ENCODE results near the gene CEBPA. TPM values are rescaled to one million over a fixed set of nuclear protein-coding genes. Genes with fewer than 3 reads are reported as not detected.

CEBPA gene
- 1 to 10 TPM in 1 of 2 donors, under 1 TPM in 1; 0.82 to 1.0 TPM for total RNA-seq

DNA sequence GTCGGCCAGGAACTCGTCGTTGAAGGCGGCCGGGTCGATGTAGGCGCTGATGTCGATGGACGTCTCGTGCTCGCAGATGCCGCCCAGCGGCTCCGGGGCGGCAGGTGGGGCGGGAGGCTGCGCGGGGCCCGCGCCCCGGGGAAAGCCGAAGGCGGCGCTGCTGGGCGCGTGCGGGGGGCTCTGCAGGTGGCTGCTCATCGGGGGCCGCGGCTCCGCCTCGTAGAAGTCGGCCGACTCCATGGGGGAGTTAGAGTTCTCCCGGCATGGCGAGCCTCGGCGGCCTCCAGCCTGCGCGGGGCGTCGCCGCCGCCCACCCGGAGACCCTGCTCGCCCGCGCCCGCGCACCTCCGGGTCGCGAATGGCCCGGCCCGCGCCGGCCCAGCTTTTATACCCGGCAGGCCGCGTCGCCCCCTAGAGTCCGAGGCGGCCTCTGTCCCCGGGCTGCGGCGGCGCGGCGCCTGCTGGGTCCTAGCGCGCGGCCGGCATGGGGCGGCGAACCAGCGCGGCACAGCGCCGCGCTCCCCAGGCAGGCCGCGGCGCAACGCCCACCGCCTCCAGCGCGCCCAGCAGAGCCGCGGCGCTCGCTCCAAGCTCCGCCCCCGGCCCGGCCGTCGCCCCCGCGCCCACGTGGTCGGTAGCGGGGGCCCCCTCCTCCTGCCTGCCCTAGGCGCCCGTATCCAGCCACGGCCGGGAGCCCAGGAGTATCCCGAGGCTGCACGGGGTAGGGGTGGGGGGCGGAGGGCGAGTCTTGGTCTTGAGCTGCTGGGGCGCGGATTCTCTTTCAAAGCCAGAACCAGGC is at the start of gene CEBPA:
CEBPA (minus strand) TSS at position 360 of the 799 bp plus-strand sequence; CDS start at position 240, 120 bp downstream.
- H3K27ac Mint-ChIP-seq: no peak within 1 kb of the TSS
- peaks cover 40% of the 10 kb centered on the region for H3K27me3 Mint-ChIP-seq (ENCODE audit: low read depth)
- H3K9me3 Mint-ChIP-seq: no peaks in the 10 kb centered on the region
- peak; percentile 94 to 96 for ATAC-seq (replicated peaks in 1 of 2)
- H3K36me3 Mint-ChIP-seq (ENCODE audit: insufficient read depth in 2 of 2): no peaks in the 10 kb centered on the region
- H3K4me1 Mint-ChIP-seq (ENCODE audit: low read depth): no peaks in the 10 kb centered on the region
- peak within 1 kb of the TSS; percentile 80 for H3K4me3 Mint-ChIP-seq
- DNase-seq: peak; percentile 75 to 83

DNA sequence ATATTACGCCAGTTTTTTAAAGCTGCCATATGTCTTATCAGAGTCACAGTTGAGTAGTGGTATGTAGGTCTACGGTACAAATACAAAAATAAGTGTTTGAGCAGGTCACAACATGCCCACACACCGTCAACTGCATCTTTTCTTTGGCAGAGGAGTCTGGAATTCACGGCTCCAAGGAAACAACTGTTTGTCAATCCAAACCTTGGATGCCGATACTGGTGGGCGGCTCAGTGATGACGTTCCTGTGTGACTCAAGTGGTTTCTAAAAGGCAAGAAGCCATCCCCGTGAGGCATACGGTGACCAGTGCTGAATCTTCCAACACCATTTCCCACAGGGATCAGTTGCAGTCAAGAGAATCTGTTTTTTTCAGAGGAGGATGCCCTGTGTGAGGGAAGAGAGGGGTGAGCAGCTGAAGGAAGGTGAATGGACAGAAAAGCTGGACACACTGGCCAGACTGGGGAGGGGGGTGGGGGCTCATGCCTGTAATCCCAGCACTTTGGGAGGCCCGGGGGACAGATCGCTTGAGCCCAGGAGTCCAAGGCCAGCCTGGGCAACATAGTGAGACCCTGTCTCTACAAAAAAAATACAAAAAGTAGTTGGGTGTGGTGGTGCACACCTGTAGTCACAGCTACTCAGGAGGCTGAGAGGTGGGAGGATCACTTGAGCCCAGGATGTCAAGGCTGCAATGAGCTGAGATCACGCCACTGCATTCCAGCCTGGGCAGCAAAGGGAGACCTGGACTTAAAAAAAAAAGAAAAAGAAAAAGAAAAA is 48.4 kb upstream of the CEBPA start:
- H3K4me1 Mint-ChIP-seq (ENCODE audit: low read depth): no peaks in the 10 kb centered on the region
- H3K36me3 Mint-ChIP-seq (ENCODE audit: insufficient read depth in 2 of 2): no peaks in the 10 kb centered on the region
- peaks cover 14% of the 10 kb centered on the region for H3K27me3 Mint-ChIP-seq (ENCODE audit: low read depth)
- peaks cover 3% of the 10 kb centered on the region in 2 donors for H3K9me3 Mint-ChIP-seq
- no peak overlapping the region for H3K4me3 Mint-ChIP-seq
- H3K27ac Mint-ChIP-seq: no peak overlapping the region
- no peak for ATAC-seq (replicated peaks in 1 of 2)
- DNase-seq: no peak

DNA sequence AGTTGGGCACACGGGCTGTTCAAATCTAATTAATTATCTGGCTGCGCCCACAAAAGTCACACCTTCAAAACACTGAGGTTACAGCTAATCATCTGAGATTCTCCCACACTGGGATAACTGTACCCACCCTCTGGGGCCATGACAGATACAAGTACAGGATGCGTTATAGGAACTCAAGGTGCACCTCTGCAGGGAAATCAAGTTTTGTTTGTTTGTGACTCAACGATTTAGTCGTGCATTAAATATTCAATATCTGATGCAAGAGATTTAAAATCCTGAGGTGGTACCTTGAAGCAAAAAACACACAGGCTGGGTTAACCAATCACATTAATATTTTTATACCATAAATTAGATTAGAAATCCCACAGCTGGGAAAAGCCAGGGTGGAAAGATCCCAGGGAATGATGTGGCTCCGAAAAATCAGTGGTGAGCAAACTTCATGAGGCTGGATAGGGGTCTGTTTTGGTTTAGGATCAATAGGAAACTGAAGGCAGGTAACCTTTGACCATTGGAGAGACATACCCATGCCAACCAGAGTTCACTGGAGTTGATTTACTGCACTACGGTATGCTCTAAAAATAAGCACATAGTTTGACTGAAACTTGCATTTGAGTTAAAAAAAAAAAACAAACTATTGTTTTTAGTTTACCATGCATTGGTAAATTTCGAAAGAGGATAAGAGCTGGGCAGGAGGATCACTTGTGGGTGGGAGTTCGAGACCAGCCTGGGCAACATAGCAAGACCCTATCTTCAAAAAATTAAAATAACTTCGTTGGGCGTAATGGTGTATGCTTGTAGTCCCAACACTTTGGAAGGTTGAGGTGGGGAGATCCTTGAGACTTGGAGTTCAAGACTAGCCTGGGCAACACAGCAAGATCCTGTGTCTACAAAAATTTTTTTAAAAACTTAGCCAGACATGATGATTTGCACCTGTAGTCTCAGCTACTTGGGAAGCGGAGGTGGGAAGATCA is 47.3 kb upstream of the CEBPA start:
- DNase-seq: no peak
- ATAC-seq (replicated peaks in 1 of 2): no peak
- Mint-ChIP-seq H3K4me3 (no peak overlapping the region), H3K9me3 (no peaks in the 10 kb centered on the region), H3K4me1 (ENCODE audit: low read depth) (no peaks in the 10 kb centered on the region), H3K27me3 (ENCODE audit: low read depth) (peaks cover 20% of the 10 kb centered on the region), H3K27ac (no peak overlapping the region), H3K36me3 (ENCODE audit: insufficient read depth in 2 of 2) (no peaks in the 10 kb centered on the region)

DNA sequence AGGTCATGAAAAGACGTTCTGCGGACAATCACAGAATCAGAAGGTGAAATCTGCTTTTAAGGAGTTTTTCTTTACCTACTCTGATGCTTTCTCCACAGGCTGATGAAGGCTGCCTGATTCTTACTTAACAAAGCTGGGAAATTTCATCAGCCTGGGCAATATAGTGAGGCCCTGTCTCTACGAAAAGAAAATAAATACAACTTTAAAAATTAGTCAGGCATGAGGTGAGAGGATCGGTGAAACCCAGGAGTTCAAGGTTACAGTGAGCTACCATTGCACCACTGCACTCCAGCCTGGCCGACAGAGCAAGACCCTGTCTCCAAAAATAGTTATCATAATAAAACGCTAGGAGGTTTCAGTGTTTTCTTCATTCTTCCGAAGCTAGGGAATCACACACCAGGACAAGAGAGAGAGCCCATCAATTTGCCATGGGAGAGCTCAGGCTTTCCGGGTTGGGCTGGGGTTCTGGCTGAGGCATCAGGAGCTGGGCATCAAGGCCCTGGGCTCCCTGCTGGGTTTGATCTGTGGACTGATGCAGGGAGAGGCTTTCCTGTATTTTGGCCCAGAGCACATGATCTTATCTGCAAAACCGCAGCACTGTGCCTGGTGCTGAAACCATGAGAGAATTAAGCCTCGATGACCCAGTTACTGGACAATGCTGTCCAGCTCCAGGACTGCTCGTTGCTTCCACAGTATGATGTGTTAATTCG is 46.1 kb upstream of the CEBPA start:
- no peaks in the 10 kb centered on the region for H3K36me3 Mint-ChIP-seq (ENCODE audit: insufficient read depth in 2 of 2)
- peaks cover 27% of the 10 kb centered on the region for H3K27me3 Mint-ChIP-seq (ENCODE audit: low read depth)
- no peaks in the 10 kb centered on the region for H3K4me1 Mint-ChIP-seq (ENCODE audit: low read depth)
- H3K4me3 Mint-ChIP-seq: no peak overlapping the region
- DNase-seq (no peak), ATAC-seq (replicated peaks in 1 of 2) (no peak)
- peak overlapping the region; percentile 70 for H3K27ac Mint-ChIP-seq
- no peaks in the 10 kb centered on the region for H3K9me3 Mint-ChIP-seq

DNA sequence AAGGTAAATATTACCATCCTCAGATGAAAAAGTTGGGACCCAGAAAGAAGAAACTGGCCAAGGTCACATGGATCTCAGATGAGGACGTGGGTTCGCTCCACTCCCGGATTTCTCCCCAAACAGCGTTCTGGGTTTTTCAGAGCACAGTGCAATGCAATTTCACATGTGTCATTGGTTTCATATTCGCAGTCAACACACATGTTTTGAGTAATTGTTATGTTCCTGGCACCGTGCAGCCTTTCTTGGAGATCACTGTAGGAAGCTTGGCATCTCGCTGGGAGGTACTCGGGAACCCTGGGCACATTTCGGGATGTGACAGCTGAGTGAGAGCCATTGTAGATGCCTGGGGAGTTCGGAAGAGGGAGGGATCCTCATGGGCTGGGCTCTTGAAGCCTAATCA is 45.0 kb upstream of the CEBPA start:
- Mint-ChIP-seq H3K27ac (no peak overlapping the region), H3K4me1 (ENCODE audit: low read depth) (no peaks in the 10 kb centered on the region), H3K27me3 (ENCODE audit: low read depth) (peaks cover 27% of the 10 kb centered on the region), H3K4me3 (no peak overlapping the region), H3K9me3 (no peaks in the 10 kb centered on the region), H3K36me3 (ENCODE audit: insufficient read depth in 2 of 2) (no peaks in the 10 kb centered on the region)
- no peak for DNase-seq
- ATAC-seq (replicated peaks in 1 of 2): no peak

DNA sequence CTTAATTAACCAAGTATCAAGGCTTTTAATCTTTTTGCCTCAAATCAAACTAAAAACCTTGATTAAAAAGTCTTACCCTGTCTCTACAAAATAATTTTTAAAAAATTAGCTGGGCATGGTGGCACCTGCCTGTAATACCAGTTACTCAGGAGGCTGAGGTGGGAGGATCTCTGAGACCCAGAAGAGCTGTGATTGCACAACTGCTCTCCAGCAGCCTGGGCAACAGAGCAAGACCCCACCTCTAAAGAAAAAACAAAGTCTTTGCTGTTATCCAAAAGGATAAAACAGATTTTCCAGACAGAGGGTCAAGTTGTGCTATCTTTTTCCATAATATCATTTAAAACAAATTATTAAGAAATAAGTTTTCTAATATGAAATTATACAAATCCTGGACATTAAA is 44.3 kb upstream of the CEBPA start:
- no peaks in the 10 kb centered on the region for H3K9me3 Mint-ChIP-seq
- peaks cover 28% of the 10 kb centered on the region for H3K27me3 Mint-ChIP-seq (ENCODE audit: low read depth)
- no peaks in the 10 kb centered on the region for H3K4me1 Mint-ChIP-seq (ENCODE audit: low read depth)
- no peaks in the 10 kb centered on the region for H3K36me3 Mint-ChIP-seq (ENCODE audit: insufficient read depth in 2 of 2)
- no peak overlapping the region for H3K27ac Mint-ChIP-seq
- no peak overlapping the region for H3K4me3 Mint-ChIP-seq
- no peak for DNase-seq
- no peak for ATAC-seq (replicated peaks in 1 of 2)

DNA sequence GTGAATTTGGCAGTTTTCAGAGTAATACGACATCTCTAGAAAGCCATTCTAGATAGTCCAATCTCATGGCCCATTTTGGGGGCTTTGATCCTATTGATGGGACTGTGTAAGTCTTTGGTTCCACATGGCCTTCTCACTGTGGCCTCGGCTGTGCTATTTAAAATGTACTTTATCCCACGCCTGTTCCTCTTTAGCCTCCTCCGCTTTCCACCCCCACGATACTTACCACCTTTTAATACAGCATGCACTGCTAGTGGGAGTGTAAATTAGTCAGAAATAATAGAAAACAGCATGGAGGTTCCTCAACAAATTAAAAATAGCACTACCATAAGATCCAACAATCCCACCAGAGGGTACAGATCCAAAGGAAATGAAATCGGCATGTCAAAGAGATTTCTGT is 42.8 kb upstream of the CEBPA start:
- no peak for DNase-seq
- no peak for ATAC-seq (replicated peaks in 1 of 2)
- Mint-ChIP-seq H3K27ac (no peak overlapping the region), H3K27me3 (ENCODE audit: low read depth) (peaks cover 35% of the 10 kb centered on the region), H3K9me3 (no peaks in the 10 kb centered on the region), H3K4me3 (no peak overlapping the region), H3K4me1 (ENCODE audit: low read depth) (no peaks in the 10 kb centered on the region), H3K36me3 (ENCODE audit: insufficient read depth in 2 of 2) (no peaks in the 10 kb centered on the region)

DNA sequence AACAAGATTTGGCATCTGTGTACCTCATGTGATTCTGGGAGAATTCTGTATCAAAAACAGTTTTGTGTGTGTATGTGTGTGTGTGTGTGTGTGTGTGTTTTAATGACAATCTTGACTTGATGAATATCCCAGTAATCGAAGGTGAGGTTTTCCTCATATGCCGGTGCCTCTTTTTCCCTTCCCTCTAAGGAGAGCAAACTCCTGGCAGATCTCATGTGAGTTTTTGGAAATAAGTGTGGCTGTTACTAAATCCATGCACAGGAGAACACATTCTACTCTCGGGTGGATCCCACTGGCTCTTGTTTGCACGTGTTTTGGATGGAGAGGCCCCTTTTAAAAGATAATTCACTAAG is 42.2 kb upstream of the CEBPA start:
- DNase-seq (no peak), ATAC-seq (replicated peaks in 1 of 2) (no peak)
- H3K36me3 Mint-ChIP-seq (ENCODE audit: insufficient read depth in 2 of 2): no peaks in the 10 kb centered on the region
- H3K4me3 Mint-ChIP-seq: no peak overlapping the region
- H3K27me3 Mint-ChIP-seq (ENCODE audit: low read depth): peaks cover 36% of the 10 kb centered on the region
- no peaks in the 10 kb centered on the region for H3K4me1 Mint-ChIP-seq (ENCODE audit: low read depth)
- no peaks in the 10 kb centered on the region for H3K9me3 Mint-ChIP-seq
- H3K27ac Mint-ChIP-seq: no peak overlapping the region

DNA sequence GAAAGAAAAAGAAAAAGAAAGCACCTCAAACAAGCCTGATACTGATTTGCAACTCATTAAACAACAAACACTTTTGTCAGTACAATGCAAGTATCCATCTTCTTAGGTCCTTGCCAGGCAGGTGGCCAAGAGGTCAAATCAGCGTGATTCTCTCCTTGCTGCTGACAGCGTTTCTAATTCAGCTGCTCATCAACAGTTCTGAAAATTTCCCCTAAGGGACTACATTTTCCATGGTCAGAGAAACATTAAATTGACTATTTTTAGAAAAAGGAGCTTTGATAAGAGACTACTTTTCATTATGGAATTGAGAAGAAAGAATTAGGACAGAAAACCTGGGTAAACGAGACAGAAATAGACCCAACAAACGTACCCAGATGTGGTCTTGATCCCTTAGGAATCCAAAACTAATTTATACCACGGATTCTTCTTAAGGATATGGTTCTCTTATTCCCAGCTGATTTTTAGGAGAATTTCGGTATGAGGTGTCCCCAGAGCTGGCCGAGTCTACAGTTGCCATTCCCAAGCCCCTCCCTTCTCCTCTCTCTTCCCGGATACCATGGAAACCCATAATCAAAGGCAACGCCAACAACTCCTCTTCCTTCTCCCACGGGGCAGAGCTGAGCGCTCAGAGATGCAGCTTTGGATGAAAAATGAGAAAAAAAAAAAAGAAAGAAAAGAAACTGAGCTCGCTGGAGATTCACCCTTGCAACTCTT is 41.7 kb upstream of the CEBPA start:
- Mint-ChIP-seq H3K4me3 (no peak overlapping the region), H3K27me3 (ENCODE audit: low read depth) (peaks cover 41% of the 10 kb centered on the region), H3K9me3 (no peaks in the 10 kb centered on the region), H3K36me3 (ENCODE audit: insufficient read depth in 2 of 2) (no peaks in the 10 kb centered on the region), H3K27ac (no peak overlapping the region), H3K4me1 (ENCODE audit: low read depth) (no peaks in the 10 kb centered on the region)
- ATAC-seq (replicated peaks in 1 of 2): no peak
- DNase-seq: no peak

DNA sequence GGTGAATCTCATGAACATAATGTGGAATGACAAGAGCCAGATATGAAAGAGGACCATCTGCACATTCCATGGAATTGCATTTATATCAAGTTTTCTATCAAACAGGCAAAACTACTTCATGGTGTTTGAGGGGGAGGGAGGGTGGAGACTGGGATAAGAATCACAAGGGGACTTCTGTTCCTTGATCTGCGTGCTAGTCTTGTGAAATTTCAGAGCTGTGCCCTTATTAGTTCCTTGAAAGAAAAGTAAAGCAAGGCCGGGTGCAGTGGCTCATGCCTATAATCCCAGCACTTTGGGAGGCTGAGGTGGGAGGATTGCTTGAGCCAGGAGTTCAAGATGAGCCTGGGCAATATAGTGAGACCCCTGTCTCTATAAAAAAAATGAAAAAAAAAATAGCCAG is 41.0 kb upstream of the CEBPA start:
- H3K4me3 Mint-ChIP-seq: no peak overlapping the region
- peaks cover 48% of the 10 kb centered on the region for H3K27me3 Mint-ChIP-seq (ENCODE audit: low read depth)
- H3K9me3 Mint-ChIP-seq: no peaks in the 10 kb centered on the region
- H3K27ac Mint-ChIP-seq: no peak overlapping the region
- DNase-seq (no peak), ATAC-seq (replicated peaks in 1 of 2) (no peak)
- no peaks in the 10 kb centered on the region for H3K4me1 Mint-ChIP-seq (ENCODE audit: low read depth)
- no peaks in the 10 kb centered on the region for H3K36me3 Mint-ChIP-seq (ENCODE audit: insufficient read depth in 2 of 2)

DNA sequence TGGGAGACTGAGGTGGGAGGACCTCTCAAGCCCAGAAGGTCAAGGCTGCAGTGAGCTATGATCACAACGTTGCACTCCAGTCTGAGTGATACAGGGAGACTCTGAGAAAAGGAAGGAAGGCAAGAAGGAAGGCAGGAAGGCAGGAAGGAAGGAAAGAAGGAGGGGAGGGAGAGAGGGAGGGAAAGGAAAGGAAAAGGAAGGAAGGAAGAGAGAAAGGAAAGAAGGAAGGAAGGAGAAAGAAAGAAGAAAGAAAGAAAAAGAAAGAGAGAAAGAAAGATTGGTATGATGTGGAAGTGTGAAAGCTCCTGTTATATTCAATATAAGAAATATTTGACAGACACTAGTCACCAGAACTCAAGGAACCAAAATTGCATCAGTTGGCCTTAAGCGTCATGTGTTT is 38.7 kb upstream of the CEBPA start:
- Mint-ChIP-seq H3K4me3 (no peak overlapping the region), H3K9me3 (no peaks in the 10 kb centered on the region), H3K36me3 (ENCODE audit: insufficient read depth in 2 of 2) (no peaks in the 10 kb centered on the region), H3K27ac (no peak overlapping the region), H3K27me3 (ENCODE audit: low read depth) (peaks cover 51% of the 10 kb centered on the region), H3K4me1 (ENCODE audit: low read depth) (no peaks in the 10 kb centered on the region)
- no peak for ATAC-seq (replicated peaks in 1 of 2)
- DNase-seq: no peak

Measured in activated T-cell treated with anti-CD3 and anti-CD28 coated beads, Interleukin-2, amount 50 U/mL, for 72 hours (primary cell).